ENCODE data around the gene MYL1.

MYL1 gene

DNA sequence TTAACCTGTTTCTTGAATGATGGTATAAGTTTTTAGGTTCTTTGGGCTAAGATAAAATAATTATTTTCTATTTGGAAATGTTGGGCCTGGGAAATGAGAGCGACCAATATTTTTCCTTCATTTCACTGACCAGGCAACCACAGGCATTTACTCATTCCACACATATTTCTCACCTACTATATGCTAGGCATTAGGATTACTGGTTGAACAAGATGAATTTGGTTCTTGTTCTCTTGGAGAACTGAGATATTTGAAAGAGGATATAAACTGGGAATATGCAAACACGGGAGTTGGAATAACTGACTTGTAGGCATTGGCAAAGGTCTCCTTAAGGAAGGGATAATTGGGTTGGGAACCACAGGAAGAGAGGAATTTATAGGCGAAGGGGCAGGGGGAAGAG is 3.9 kb upstream of the MYL1 start:
- DNase-seq (ENCODE audit: insufficient read length, low spot score) (no peak), FAIRE-seq (no peak)
- no peak for TF ChIP-seq SPI1 (IDR thresholded peaks at IDR 0.05; ENCODE audit: low read depth, low read length)
- TF ChIP-seq PAX5 (IDR thresholded peaks at IDR 0.05; ENCODE audit: insufficient read depth, low read length, severe bottlenecking) = no peak
- no peak for TF ChIP-seq POLR2A (IDR thresholded peaks at IDR 0.05; ENCODE audit: low read depth, low read length)
- TF ChIP-seq POLR2AphosphoS5 (IDR thresholded peaks at IDR 0.05; ENCODE audit: low read depth, low read length) = no peak

DNA sequence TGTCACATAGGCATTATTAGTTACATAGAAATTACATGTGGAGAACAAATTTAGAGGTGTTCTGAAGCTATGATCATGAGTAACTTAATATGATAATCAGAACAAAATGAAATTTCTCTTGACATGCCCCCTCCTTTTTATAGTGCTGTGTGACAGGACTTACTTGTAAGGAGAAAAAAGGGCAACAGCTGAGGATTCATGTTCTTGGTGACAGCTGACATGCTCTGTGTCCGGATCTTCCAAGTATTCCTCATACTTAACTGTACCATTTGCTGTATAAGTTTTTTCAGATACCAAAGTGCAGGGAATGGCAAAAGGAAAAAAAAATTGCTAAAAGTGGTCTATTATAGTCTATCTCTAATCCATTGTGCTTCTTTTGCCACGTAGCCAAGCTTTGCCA is 3.5 kb upstream of the MYL1 start:
- FAIRE-seq = no peak
- no peak for DNase-seq (ENCODE audit: insufficient read length, low spot score)
- TF ChIP-seq SPI1 (IDR thresholded peaks at IDR 0.05; ENCODE audit: low read depth, low read length) = no peak
- no peak for TF ChIP-seq POLR2A (IDR thresholded peaks at IDR 0.05; ENCODE audit: low read depth, low read length)
- TF ChIP-seq TAF1 (IDR thresholded peaks at IDR 0.05; ENCODE audit: low read depth, low read length) = no peak
- no peak for TF ChIP-seq POLR2AphosphoS5 (IDR thresholded peaks at IDR 0.05; ENCODE audit: low read depth, low read length)
- TF ChIP-seq POU2F2 (IDR thresholded peaks at IDR 0.05; ENCODE audit: low read depth, low read length) = no peak
- TF ChIP-seq PAX5 (IDR thresholded peaks at IDR 0.05; ENCODE audit: insufficient read depth, low read length, severe bottlenecking) = no peak

DNA sequence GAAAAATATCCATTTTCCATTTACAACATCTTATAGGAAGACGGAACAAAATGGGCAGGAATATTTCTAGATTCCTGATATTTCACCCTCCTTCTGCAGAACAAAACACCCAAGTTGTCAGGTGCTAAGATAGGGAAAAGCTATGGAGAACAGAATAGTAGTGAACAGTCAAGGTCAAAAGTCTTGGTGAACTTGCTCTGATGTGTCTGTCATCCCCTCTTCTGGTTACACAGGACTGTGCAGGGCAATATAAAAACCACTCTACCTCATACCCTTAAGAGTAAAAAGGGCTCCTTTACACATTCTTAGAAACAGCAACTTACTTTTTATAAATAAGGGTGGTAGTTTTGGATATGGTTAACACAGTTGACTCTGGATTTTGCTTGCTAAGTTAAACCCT is 4.4 kb downstream of the MYL1 start:
- FAIRE-seq (no peak), DNase-seq (ENCODE audit: insufficient read length, low spot score) (no peak)
- TF ChIP-seq POU2F2 (IDR thresholded peaks at IDR 0.05; ENCODE audit: low read depth, low read length) (no peak), PAX5 (IDR thresholded peaks at IDR 0.05; ENCODE audit: insufficient read depth, low read length, severe bottlenecking) (no peak), TAF1 (IDR thresholded peaks at IDR 0.05; ENCODE audit: low read depth, low read length) (no peak), POLR2AphosphoS5 (IDR thresholded peaks at IDR 0.05; ENCODE audit: low read depth, low read length) (no peak), SPI1 (IDR thresholded peaks at IDR 0.05; ENCODE audit: low read depth, low read length) (no peak), POLR2A (IDR thresholded peaks at IDR 0.05; ENCODE audit: low read depth, low read length) (no peak)

DNA sequence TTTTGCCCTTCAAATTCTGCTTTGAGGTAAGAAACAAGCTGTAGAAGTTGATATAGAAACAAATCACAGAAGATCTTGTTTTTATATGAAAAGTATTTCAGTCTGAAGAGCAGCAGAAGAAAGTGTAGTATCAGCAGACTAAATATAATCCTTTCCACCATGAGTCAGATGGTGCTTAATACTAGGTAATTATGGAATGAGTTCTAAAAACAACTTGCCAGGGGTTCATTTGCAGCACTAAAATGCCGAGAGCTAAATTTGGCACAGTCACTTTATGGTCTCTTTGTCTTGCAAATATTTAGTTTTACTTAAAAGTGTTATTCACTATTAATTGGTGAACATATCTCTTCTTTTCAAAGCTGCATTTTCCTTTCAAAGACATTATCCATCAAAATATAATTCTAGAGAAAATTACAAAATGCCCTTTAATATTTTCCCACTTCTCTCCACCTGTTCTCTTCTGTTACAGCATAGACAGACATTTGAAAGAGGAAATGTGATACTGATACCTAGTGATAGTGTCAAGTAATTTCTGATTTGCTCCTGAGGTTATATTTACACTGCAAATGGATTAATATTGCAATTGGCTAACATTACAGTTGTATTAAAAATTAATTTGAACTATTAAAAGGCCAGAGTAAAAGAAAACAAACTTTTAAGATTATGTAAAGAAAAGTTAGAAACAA is 5.3 kb downstream of the MYL1 start:
- FAIRE-seq = no peak
- TF ChIP-seq POU2F2 (IDR thresholded peaks at IDR 0.05; ENCODE audit: low read depth, low read length) = no peak
- no peak for TF ChIP-seq PAX5 (IDR thresholded peaks at IDR 0.05; ENCODE audit: insufficient read depth, low read length, severe bottlenecking)
- no peak for TF ChIP-seq TAF1 (IDR thresholded peaks at IDR 0.05; ENCODE audit: low read depth, low read length)
- no peak for TF ChIP-seq SPI1 (IDR thresholded peaks at IDR 0.05; ENCODE audit: low read depth, low read length)
- TF ChIP-seq POLR2AphosphoS5 (IDR thresholded peaks at IDR 0.05; ENCODE audit: low read depth, low read length) = no peak
- no peak for TF ChIP-seq POLR2A (IDR thresholded peaks at IDR 0.05; ENCODE audit: low read depth, low read length)

DNA sequence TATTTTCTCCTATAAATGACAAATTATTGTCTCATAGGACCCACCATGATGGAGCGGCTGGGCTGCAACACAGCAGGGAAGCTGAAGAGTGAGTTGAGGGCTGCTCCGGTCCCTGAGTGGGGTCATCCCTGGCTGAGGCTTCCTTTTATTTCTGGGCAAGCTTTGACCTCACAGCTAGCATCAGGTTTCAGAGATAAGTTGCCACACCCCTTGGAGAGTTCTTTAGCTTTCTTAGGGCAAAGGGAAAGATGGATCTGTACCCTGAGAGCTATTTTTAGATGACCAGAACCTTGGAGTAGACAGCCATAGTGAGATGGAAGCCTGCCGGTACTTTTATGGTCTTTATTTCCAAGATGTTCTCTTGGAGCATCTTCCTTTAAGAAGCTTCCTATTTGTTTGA is 11.5 kb downstream of the MYL1 start:
- DNase-seq (ENCODE audit: insufficient read length, low spot score) (no peak), FAIRE-seq (no peak)
- TF ChIP-seq TAF1 (IDR thresholded peaks at IDR 0.05; ENCODE audit: low read depth, low read length) = no peak
- TF ChIP-seq POLR2A (IDR thresholded peaks at IDR 0.05; ENCODE audit: low read depth, low read length) = no peak
- TF ChIP-seq PAX5 (IDR thresholded peaks at IDR 0.05; ENCODE audit: insufficient read depth, low read length, severe bottlenecking) = no peak
- no peak for TF ChIP-seq POLR2AphosphoS5 (IDR thresholded peaks at IDR 0.05; ENCODE audit: low read depth, low read length)

More for the DNA sequence above, 5.3 kb downstream of the MYL1 start:
- no peak for DNase-seq (ENCODE audit: insufficient read length, low spot score)

DNA sequence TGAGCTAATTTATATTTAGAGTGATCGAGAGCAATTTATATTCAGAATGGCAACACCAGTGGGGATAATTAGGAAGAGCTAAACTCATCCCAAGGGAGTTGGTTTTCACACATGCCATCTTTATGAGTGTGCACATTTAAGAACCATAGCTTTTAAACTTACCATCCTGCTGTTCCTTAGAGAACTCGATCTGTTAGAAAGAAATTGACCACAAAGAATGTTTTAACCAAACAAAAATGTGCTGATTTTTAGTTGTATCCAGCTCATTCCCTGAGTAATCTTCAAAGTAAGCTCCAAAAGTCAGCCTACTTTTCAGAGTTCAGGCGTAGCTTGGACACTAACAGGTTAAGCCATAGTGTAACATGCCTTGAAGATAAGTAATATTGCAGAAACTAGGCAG is 12.6 kb downstream of the MYL1 start:
- no peak for FAIRE-seq
- TF ChIP-seq PAX5 (IDR thresholded peaks at IDR 0.05; ENCODE audit: insufficient read depth, low read length, severe bottlenecking) (no peak), POU2F2 (IDR thresholded peaks at IDR 0.05; ENCODE audit: low read depth, low read length) (no peak), SPI1 (IDR thresholded peaks at IDR 0.05; ENCODE audit: low read depth, low read length) (no peak), POLR2AphosphoS5 (IDR thresholded peaks at IDR 0.05; ENCODE audit: low read depth, low read length) (no peak), POLR2A (IDR thresholded peaks at IDR 0.05; ENCODE audit: low read depth, low read length) (no peak), TAF1 (IDR thresholded peaks at IDR 0.05; ENCODE audit: low read depth, low read length) (no peak)
- no peak for DNase-seq (ENCODE audit: insufficient read length, low spot score)

DNA sequence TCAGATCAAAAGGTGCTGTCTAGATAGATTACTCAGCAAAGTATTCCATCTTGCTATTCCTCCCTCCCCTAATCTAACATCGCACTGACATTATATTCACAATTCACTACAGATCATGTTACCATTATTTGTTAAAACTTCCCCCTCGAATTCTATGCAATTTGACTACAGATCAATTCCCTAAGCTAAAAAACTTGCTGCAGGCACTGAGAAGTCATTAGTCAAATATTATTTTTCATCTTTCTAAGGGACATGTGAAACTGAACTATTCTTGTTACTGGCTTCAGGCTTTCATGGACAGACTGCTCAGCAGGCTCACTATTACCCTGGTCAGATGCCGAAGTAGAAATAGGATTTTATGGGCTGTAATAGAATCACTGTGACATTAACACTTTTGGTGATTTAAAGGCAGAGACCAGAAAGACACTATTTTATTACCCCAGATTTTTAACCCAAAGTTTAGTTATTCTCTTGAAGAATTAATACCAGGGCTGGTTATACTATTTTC is 15.1 kb downstream of the MYL1 start:
- FAIRE-seq = no peak
- no peak for DNase-seq (ENCODE audit: insufficient read length, low spot score)
- no peak for TF ChIP-seq POLR2A (IDR thresholded peaks at IDR 0.05; ENCODE audit: low read depth, low read length)
- no peak for TF ChIP-seq SPI1 (IDR thresholded peaks at IDR 0.05; ENCODE audit: low read depth, low read length)
- TF ChIP-seq POLR2AphosphoS5 (IDR thresholded peaks at IDR 0.05; ENCODE audit: low read depth, low read length) = no peak
- TF ChIP-seq PAX5 (IDR thresholded peaks at IDR 0.05; ENCODE audit: insufficient read depth, low read length, severe bottlenecking) = no peak
- no peak for TF ChIP-seq POU2F2 (IDR thresholded peaks at IDR 0.05; ENCODE audit: low read depth, low read length)
- TF ChIP-seq TAF1 (IDR thresholded peaks at IDR 0.05; ENCODE audit: low read depth, low read length) = no peak

DNA sequence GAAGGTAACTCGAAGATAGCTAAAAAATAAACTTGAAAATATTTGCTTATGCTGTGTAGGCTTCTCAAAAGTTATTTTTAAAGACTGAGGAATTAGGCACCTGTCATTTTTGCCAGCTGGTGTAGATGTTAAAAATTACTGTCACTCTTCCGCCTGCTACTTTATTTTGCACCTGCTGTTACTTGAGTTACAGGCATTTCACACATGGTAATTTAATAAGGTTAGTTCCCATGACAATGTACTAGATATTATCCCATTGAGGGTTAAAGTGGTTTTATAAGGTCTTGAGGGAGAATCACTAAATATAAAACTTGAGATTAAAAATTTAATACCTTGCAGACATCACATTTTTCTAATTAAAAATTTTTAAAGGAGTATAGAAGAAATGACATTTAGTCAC is 26.6 kb downstream of the MYL1 start:
- DNase-seq (ENCODE audit: insufficient read length, low spot score) (no peak), FAIRE-seq (no peak)
- no peak for TF ChIP-seq POU2F2 (IDR thresholded peaks at IDR 0.05; ENCODE audit: low read depth, low read length)
- no peak for TF ChIP-seq POLR2AphosphoS5 (IDR thresholded peaks at IDR 0.05; ENCODE audit: low read depth, low read length)
- TF ChIP-seq SPI1 (IDR thresholded peaks at IDR 0.05; ENCODE audit: low read depth, low read length) = no peak
- no peak for TF ChIP-seq TAF1 (IDR thresholded peaks at IDR 0.05; ENCODE audit: low read depth, low read length)

DNA sequence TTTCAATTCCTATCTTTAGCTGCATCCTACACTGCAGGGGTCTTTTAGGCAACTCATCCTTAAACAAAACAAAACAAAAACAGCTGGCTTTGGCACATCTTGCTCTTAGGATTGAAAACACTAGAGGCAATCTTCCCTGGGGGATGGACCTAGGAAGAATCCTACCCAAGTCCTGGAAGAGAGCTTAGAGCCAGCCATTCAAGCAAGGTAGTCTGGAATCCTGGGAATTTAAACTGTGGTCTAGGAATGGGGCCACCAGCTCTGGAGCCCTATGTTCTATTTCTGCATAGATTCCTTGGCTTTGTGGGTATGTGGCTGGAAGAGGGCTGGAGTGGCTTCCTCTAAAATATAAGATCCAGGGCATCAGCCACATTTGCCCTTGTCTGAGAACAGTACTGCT is 27.7 kb downstream of the MYL1 start:
- FAIRE-seq (no peak), DNase-seq (ENCODE audit: insufficient read length, low spot score) (no peak)
- TF ChIP-seq SPI1 (IDR thresholded peaks at IDR 0.05; ENCODE audit: low read depth, low read length) (no peak), TAF1 (IDR thresholded peaks at IDR 0.05; ENCODE audit: low read depth, low read length) (no peak)

DNA sequence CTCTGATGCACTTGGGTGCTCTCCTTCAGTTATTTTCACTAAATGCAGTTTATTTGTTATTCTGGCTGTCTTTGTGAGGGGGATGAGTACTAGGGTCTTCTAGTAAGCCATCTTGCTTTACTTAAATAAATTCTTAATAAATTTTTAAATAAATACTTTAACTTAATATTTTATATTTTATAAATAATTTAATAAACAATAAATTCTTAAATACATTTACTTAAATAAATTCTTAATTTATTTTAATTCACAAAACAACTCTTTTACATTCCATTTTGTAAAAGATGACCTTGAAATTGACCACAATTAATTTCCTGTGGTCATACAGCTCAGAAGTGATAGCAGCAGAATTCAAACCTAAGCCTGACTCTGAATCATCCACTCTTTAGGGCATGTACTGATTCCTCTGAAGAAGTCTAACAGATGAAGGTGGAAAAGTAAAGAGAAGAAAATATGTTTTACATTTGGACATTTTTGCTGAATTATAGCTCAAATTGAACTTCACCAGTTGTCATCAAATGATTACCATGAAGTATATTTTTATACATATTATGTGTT is 28.8 kb downstream of the MYL1 start:
- no peak for FAIRE-seq
- no peak for DNase-seq (ENCODE audit: insufficient read length, low spot score)
- no peak for TF ChIP-seq PAX5 (IDR thresholded peaks at IDR 0.05; ENCODE audit: insufficient read depth, low read length, severe bottlenecking)
- TF ChIP-seq POLR2A (IDR thresholded peaks at IDR 0.05; ENCODE audit: low read depth, low read length) = no peak
- TF ChIP-seq POLR2AphosphoS5 (IDR thresholded peaks at IDR 0.05; ENCODE audit: low read depth, low read length) = no peak
- no peak for TF ChIP-seq SPI1 (IDR thresholded peaks at IDR 0.05; ENCODE audit: low read depth, low read length)
- no peak for TF ChIP-seq POU2F2 (IDR thresholded peaks at IDR 0.05; ENCODE audit: low read depth, low read length)
- no peak for TF ChIP-seq TAF1 (IDR thresholded peaks at IDR 0.05; ENCODE audit: low read depth, low read length)
